ENCODE data around the gene NRSN1. TPM values are rescaled to one million over a fixed set of nuclear protein-coding genes. Genes with fewer than 3 reads are reported as not detected.
A peak's percentile ranks its signal among the peaks of the same experiment; 100 is the strongest.

The NRSN1 gene
- total RNA-seq, 1 donor = not detected

- TF ChIP-seq, protein P1, sequence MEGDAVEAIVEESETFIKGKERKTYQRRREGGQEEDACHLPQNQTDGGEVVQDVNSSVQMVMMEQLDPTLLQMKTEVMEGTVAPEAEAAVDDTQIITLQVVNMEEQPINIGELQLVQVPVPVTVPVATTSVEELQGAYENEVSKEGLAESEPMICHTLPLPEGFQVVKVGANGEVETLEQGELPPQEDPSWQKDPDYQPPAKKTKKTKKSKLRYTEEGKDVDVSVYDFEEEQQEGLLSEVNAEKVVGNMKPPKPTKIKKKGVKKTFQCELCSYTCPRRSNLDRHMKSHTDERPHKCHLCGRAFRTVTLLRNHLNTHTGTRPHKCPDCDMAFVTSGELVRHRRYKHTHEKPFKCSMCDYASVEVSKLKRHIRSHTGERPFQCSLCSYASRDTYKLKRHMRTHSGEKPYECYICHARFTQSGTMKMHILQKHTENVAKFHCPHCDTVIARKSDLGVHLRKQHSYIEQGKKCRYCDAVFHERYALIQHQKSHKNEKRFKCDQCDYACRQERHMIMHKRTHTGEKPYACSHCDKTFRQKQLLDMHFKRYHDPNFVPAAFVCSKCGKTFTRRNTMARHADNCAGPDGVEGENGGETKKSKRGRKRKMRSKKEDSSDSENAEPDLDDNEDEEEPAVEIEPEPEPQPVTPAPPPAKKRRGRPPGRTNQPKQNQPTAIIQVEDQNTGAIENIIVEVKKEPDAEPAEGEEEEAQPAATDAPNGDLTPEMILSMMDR (IDR thresholded peaks at IDR 0.05; ENCODE audit: insufficient read depth, low read depth, low read length) = no peak
- DNase-seq (ENCODE audit: low read depth) = no peak
- H3K4me3 ChIP-seq (ENCODE audit: low read depth, low read length) = no peak overlapping the region
These were observed 15.6 kb upstream of the NRSN1 start for GRCh38 chr6:24110417-24110816.

- no peak for DNase-seq (ENCODE audit: low read depth)
- no peak overlapping the region for H3K4me3 ChIP-seq (ENCODE audit: low read depth, low read length)
- TF ChIP-seq, protein P1 (IDR thresholded peaks at IDR 0.05; ENCODE audit: insufficient read depth, low read depth, low read length) = no peak
These were observed 12.1 kb upstream of the NRSN1 start for GRCh38 chr6:24113891-24114290.

GRCh38 chr6:24117021-24117420 lies 9.0 kb upstream of the NRSN1 start:
- TF ChIP-seq, protein P1 (IDR thresholded peaks at IDR 0.05; ENCODE audit: insufficient read depth, low read depth, low read length) = no peak
- DNase-seq (ENCODE audit: low read depth) = no peak
- no peak overlapping the region for H3K4me3 ChIP-seq (ENCODE audit: low read depth, low read length)

DNA sequence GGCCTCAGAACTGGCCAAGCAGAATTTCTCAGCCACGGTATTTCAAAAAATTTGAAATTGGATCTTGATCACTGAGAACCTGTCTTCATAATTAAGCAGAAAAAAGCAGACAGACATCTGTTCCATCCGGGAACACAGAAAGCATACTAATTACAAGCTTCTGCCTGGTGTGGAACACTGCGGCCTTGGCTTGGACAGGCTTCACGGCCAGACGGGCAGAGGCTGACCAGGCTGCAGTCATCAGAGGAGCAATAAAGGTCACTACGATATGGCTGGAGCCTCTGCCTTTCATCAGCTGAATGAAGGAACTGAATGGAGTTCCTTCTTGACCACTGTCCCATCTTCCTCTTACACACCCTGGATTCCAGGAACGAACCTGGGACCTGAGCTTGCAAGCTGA lies 3.9 kb upstream of the NRSN1 start:
- TF ChIP-seq, protein P1 (IDR thresholded peaks at IDR 0.05; ENCODE audit: insufficient read depth, low read depth, low read length) = no peak
- DNase-seq (ENCODE audit: low read depth) = no peak
- H3K4me3 ChIP-seq (ENCODE audit: low read depth, low read length) = no peak overlapping the region

DNA sequence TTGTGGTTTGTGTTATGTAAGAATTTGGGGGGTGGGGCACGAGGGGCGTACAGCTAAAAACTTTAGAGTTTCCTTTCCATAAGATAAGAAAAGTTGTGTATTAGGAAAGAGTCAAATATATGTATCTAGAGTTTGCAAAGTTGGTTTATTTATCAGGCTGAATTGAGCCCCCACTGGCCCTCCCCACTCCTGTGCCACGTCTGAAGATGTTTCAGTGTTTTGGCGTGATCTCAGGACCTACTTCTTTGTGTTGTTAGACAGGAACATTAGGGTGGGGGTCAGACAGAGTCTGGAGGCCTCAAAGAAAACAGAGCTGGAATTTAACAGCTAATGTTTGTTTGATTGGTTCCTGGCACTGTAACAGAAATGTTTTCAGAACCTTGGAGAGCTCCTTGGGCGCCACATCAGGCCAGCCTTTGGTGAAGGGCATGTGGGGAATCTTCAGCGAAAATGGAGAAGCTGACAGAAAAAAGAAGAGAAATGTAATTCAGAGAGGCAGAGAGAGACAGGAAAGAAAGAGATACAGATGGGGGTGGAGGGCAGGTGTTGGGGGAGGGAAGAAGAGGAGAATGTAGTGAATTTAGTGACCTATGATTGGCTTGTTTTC lies 674 bp downstream of the NRSN1 start:
- no peak overlapping the region for H3K4me3 ChIP-seq (ENCODE audit: low read depth, low read length)
- TF ChIP-seq, protein P1 (IDR thresholded peaks at IDR 0.05; ENCODE audit: insufficient read depth, low read depth, low read length) = no peak
- peak; percentile 58 for DNase-seq (ENCODE audit: low read depth)

DNA sequence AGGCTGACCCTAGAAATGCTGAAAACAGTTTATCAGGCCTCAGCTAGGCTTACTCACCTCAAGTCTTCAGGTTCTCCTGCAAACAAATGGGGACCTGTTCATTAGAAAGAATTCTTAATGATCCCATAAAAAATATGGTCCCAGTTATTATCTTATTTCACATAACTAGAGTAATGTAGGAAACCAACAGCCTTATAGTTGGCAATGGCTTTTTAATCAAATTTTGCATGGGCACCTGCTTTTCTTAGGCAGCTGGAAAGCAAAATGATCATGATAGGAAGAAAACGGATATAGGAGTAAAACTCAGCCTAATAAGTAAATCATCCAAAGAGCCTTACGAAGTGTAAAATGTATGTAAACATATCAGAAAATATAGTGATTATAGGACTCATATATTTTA lies 1.3 kb downstream of the NRSN1 start:
- TF ChIP-seq, protein P1 (IDR thresholded peaks at IDR 0.05; ENCODE audit: insufficient read depth, low read depth, low read length) = no peak
- no peak for DNase-seq (ENCODE audit: low read depth)
- H3K4me3 ChIP-seq (ENCODE audit: low read depth, low read length) = no peak overlapping the region

- TF ChIP-seq, protein P1 (IDR thresholded peaks at IDR 0.05; ENCODE audit: insufficient read depth, low read depth, low read length) = no peak
- DNase-seq (ENCODE audit: low read depth) = no peak
- no peak overlapping the region for H3K4me3 ChIP-seq (ENCODE audit: low read depth, low read length)
These were observed 5.7 kb downstream of the NRSN1 start for GRCh38 chr6:24131751-24132150.
